ENCODE data around the gene EVL. TPM values are rescaled to one million over a fixed set of nuclear protein-coding genes. Genes with fewer than 3 reads are reported as not detected.

EVL gene
- total RNA-seq, 2 experiments from 2014 or later: 206 to 298 TPM

DNA sequence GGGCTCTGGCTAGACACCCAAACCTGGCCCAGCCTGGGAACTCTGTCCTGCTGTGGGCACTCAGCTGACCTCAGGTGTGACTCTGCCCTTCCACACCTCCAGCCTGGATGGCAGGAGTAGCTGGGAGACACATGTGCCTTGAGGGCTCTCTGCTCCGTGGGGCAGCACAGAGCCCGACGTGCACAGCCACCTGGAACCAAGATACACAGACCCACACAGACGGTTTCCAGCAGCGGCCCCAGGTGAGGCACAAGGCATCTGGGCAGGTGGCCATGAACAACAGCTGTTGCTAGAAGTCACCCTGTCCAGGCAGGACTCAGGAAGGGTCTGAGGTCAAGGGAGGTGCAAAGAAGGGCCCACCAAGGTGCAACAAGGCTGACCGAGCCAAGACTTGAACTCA is 88.3 kb downstream of the EVL start:
- H3K4me2 ChIP-seq (ENCODE audit: low read length): no peak overlapping the region
- no peaks in the 10 kb centered on the region; the same call in 1 of the 2 replicates for H3K9me3 ChIP-seq (ENCODE audit: low read length)
- H4K20me1 ChIP-seq (ENCODE audit: insufficient read depth, low read length): no peaks in the 10 kb centered on the region
- no peak for DNase-seq (ENCODE audit: low spot score)
- H3K9me2 ChIP-seq (ENCODE audit: insufficient read depth, low read length): no peaks in the 10 kb centered on the region
- no peak overlapping the region for H3K4me3 ChIP-seq (ENCODE audit: low read depth, low read length, poor library complexity, severe bottlenecking)
- intact Hi-C loops (cut with micrococcal nuclease; ENCODE audit: unreplicated experiment): no loop called here
- no peaks in the 10 kb centered on the region for H3K79me2 ChIP-seq (ENCODE audit: insufficient read depth, low read depth, low read length)
- H3K4me1 ChIP-seq (ENCODE audit: insufficient read depth, low read length, poor library complexity, severe bottlenecking): peaks cover 27% of the 10 kb centered on the region
- H3K27ac ChIP-seq (ENCODE audit: low read depth, low read length, poor library complexity, severe bottlenecking): no peak overlapping the region
- CTCF ChIA-PET (ENCODE audit: unreplicated experiment): no interaction called here
- H3K36me3 ChIP-seq (ENCODE audit: insufficient read depth, low read length): peaks cover 11% of the 10 kb centered on the region
- POLR2A ChIA-PET: interaction anchor here (1.0 kb wide), 1 partner anchor 105 kb away, joined by 3 read pairs; no protein-coding TSS in a partner anchor
- TF ChIP-seq, protein P1, sequence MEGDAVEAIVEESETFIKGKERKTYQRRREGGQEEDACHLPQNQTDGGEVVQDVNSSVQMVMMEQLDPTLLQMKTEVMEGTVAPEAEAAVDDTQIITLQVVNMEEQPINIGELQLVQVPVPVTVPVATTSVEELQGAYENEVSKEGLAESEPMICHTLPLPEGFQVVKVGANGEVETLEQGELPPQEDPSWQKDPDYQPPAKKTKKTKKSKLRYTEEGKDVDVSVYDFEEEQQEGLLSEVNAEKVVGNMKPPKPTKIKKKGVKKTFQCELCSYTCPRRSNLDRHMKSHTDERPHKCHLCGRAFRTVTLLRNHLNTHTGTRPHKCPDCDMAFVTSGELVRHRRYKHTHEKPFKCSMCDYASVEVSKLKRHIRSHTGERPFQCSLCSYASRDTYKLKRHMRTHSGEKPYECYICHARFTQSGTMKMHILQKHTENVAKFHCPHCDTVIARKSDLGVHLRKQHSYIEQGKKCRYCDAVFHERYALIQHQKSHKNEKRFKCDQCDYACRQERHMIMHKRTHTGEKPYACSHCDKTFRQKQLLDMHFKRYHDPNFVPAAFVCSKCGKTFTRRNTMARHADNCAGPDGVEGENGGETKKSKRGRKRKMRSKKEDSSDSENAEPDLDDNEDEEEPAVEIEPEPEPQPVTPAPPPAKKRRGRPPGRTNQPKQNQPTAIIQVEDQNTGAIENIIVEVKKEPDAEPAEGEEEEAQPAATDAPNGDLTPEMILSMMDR (conservative IDR thresholded peaks at IDR 0.05; ENCODE audit: low read length): no peak
- TF ChIP-seq EZH2phosphoT487 (IDR thresholded peaks at IDR 0.05; ENCODE audit: borderline replicate concordance, low read depth, low read length): no peak
- BruUV-seq (replicated peaks): no TSS peak
- no peak overlapping the region for H2AFZ ChIP-seq (ENCODE audit: low read length)

DNA sequence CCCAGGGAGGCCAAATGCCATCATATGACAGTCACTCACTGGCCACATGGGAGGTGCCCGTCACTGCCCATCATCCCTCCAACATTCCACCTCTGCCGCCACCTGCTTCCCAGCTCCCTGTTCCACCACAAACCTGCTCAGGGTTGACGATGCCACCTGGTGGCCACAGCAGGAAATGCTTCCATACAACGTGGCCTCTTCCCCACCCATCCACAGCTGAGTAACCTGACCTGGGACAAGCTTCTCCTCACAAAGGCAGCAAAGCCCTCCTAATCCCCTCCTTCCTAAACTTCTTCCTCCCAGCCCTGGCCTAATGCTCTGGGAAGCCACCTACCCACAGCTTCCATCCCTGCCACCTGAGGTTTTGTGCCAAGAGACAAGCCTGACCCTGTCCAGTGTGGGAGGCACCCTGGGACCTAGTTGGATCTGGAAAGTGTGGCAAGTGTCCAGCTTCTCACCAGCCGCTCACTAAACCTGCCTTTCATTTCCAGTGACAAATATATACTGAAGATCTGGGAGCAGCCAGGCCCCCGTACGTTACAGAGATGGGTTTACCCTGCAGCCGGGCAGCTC is 89.9 kb downstream of the EVL start:
- peaks cover 32% of the 10 kb centered on the region for H3K4me1 ChIP-seq (ENCODE audit: insufficient read depth, low read length, poor library complexity, severe bottlenecking)
- peak; percentile 54 for DNase-seq (ENCODE audit: low spot score)
- BruUV-seq (replicated peaks): no TSS peak
- no peaks in the 10 kb centered on the region for H3K79me2 ChIP-seq (ENCODE audit: insufficient read depth, low read depth, low read length)
- ChIA-PET CTCF (ENCODE audit: unreplicated experiment) (interaction anchor here (2.3 kb wide), 1 partner anchor 38 kb away, joined by 9 read pairs; no protein-coding TSS in a partner anchor), POLR2A (interaction anchor here (1.1 to 1.3 kb wide), 3 partner anchors 11 to 86 kb away, joined by 3 to 5 read pairs (median 4); no protein-coding TSS in a partner anchor)
- no peaks in the 10 kb centered on the region for H4K20me1 ChIP-seq (ENCODE audit: insufficient read depth, low read length)
- H3K9me2 ChIP-seq (ENCODE audit: insufficient read depth, low read length): no peaks in the 10 kb centered on the region
- H3K27ac ChIP-seq (ENCODE audit: low read depth, low read length, poor library complexity, severe bottlenecking): no peak overlapping the region
- no peak overlapping the region for H3K4me2 ChIP-seq (ENCODE audit: low read length)
- H3K9me3 ChIP-seq (ENCODE audit: low read length): no peaks in the 10 kb centered on the region; the same call in 1 of the 2 replicates
- peaks cover 11% of the 10 kb centered on the region for H3K36me3 ChIP-seq (ENCODE audit: insufficient read depth, low read length)
- intact Hi-C loops (cut with micrococcal nuclease; ENCODE audit: unreplicated experiment): loop anchor here (5.0 kb wide), 3 partner anchors 82 to 173 kb away; partner anchors contain the start of genes EVL and YY1
- H2AFZ ChIP-seq (ENCODE audit: low read length): no peak overlapping the region
- TF ChIP-seq, protein P1 (conservative IDR thresholded peaks at IDR 0.05; ENCODE audit: low read length): peak; percentile 91
- TF ChIP-seq EZH2phosphoT487 (IDR thresholded peaks at IDR 0.05; ENCODE audit: borderline replicate concordance, low read depth, low read length): no peak
- no peak overlapping the region for H3K4me3 ChIP-seq (ENCODE audit: low read depth, low read length, poor library complexity, severe bottlenecking)
